Caki2 (cell line): ENCODE measurements around the gene GABRR1. TPM values are rescaled to one million over a fixed set of nuclear protein-coding genes. Genes with fewer than 3 reads are reported as not detected.
A peak's percentile ranks its signal among the peaks of the same experiment; 100 is the strongest.
"Not testable (repeated sequence)": the region's sequence is repeated elsewhere in the genome, so short reads cannot be mapped to it uniquely, and the experiment has no call there.

Experiments
- DNase-seq: peaks from one replicate; pipeline ENCODE4 v3.0.0-alpha.2; 2015; ENCODE audit warnings: low read depth
- in situ Hi-C: cut with HindIII; loops from 2 replicates; pipeline ENCODE4 v1.10.0; 2016; ENCODE audit warnings: low sequenced_read_pairs, low pct_unique_long_range_greater_than_20kb, mixed read lengths
- total RNA-seq: library from RNA; depleted of rRNA; stranded (reverse); fragments of >200 nt; shearing (Covaris generic); gene quantifications from 2 replicates; pipeline ENCODE4 v1.2.3, GENCODE V29; 2014; ENCODE audit warnings: low replicate concordance; rRNA removed

The GABRR1 gene
- 0.61 TPM in 1 of 2 replicates, not detected in the other for total RNA-seq

- no peak for DNase-seq
- in situ Hi-C loops = no loop called here
Observed at GRCh38 chr6:89217299-89217910, at the start of gene GABRR1. GABRR1 (minus strand) TSS chr6:89217358; CDS start chr6:89217322, 36 bp downstream.

- in situ Hi-C loops = no loop called here
- DNase-seq = no peak
Observed at GRCh38 chr6:89264296-89264695, 47.1 kb upstream of the GABRR1 start.

GRCh38 chr6:89260832-89261231 is 43.7 kb upstream of the GABRR1 start:
- no peak for DNase-seq
- in situ Hi-C loops = no loop called here

DNA sequence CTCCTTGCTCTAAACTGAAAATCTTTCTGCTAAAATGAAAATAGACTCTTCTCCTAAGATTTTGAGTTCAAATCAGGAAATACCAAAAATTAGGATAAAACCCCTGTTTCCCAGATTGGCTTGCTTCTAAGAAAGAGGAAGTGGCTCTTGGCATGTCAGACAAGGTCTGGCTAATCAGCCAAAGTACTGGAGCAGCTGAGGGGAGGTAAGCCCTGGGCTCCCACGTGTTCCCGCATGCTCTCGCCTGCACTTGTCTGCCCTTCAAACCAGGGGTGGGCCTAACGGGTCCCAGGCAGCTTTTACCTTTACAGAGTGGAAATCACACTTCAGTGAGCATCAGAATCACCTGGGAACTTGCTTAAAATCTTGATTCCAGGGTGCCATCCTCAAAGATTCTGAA is 43.2 kb upstream of the GABRR1 start:
- DNase-seq = no peak
- in situ Hi-C loops = no loop called here

DNA sequence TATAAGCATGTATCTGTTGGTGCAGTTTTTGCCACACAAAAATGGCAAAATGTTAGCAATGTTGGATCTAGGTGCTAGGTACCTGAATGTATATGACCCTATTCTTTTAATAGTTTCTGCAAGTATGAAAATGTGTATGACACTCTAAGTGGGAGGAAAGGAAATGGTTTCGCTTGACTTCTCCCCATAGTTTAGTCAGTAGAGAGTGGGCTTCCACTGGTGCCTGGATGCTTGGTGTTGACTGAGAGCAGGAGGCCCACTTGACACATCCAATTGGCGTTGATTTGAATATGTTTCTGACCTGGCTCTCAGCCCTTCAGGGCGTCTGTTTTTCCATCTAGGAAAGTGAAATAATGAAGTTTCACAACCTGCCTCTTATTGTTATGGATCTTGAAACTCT is 41.8 kb upstream of the GABRR1 start:
- in situ Hi-C loops = no loop called here
- DNase-seq = no peak

DNA sequence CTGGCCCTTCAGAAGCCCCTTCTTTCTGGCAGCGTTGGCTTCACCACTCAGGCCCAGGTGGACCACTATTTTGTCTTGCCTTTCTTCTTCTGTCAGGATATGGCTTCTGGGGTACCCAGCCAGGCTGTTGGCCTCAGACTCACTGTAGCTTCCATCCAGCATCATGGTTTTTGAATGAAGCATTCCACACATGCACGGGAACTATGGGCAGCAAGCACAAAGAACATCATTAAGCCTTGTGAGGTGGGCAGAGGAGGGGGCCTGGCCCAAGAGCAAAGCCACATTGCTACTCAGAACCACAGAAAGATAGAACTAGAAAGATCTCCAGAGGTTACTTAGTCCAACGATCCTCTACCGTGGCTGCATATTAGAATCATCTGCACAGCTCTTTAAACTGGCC is 40.6 kb upstream of the GABRR1 start:
- DNase-seq = no peak
- in situ Hi-C loops = no loop called here

- in situ Hi-C loops = no loop called here
- DNase-seq = no peak
Observed at GRCh38 chr6:89257346-89257745, 40.2 kb upstream of the GABRR1 start.

DNA sequence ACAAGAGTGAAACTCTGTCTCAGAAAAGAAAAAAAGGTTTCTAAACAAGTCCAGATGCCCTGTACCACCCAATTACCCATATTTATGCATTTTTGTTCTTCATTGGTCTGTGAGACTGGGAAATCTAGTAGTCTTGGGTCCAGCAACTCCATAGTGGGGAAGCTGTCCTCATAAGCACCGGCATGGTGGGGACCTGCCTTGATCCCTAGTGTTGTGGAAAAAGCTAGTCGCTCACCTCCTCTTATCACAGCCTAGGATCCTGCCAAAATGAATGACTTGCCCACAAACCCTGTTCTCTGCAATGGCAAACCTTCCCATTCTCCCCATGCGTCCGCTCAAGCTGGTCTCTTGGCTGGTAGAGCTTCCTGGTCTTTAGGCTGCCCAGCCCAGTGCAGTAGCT is 38.3 kb upstream of the GABRR1 start:
- no peak for DNase-seq
- in situ Hi-C loops = no loop called here

DNA sequence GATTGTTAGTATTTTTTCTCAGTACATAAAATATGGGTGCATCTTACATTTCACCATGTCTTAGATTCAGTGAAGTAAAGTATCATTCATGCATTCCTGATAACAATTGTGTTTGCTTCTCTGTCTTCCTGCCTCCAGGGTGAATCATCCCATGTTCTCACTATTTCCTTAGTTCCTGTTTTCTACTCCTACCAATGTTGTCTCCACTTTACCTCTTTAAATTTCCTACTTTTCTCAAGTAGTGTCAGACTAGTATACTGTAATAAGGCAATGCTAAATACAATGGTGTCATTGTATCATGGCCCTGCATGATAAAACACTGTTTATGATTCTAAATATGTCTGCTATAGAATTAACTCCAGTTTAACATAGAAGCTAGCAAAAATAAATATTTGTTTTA is 37.4 kb upstream of the GABRR1 start:
- no peak for DNase-seq
- in situ Hi-C loops = no loop called here

DNA sequence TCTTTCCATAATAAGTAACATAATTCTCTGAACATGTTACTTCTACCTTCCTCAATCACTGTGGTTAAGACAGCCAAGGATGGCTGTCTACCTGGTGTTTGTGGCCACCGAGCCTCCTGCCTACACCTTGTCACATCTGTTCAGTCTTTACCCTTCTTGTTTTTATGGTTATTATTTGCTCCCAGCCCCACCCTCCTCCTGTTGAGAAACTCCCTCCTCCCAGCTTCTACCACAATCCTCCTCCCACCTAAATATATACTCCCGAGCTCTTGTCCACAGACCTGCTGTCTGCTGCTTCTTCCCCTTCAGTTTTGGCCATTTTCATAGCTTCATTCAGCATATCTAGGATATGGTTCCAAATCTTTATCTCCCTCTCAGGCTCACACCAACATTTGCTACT is 35.7 kb upstream of the GABRR1 start:
- in situ Hi-C loops = no loop called here
- no peak for DNase-seq

- no peak for DNase-seq
- in situ Hi-C loops = no loop called here
Observed at GRCh38 chr6:89251976-89252375, 34.8 kb upstream of the GABRR1 start.

GRCh38 chr6:89251170-89251569 is 34.0 kb upstream of the GABRR1 start:
- DNase-seq = no peak
- in situ Hi-C loops = no loop called here

- DNase-seq = no peak
- in situ Hi-C loops = no loop called here
Observed at GRCh38 chr6:89250239-89250638, 33.1 kb upstream of the GABRR1 start.

DNA sequence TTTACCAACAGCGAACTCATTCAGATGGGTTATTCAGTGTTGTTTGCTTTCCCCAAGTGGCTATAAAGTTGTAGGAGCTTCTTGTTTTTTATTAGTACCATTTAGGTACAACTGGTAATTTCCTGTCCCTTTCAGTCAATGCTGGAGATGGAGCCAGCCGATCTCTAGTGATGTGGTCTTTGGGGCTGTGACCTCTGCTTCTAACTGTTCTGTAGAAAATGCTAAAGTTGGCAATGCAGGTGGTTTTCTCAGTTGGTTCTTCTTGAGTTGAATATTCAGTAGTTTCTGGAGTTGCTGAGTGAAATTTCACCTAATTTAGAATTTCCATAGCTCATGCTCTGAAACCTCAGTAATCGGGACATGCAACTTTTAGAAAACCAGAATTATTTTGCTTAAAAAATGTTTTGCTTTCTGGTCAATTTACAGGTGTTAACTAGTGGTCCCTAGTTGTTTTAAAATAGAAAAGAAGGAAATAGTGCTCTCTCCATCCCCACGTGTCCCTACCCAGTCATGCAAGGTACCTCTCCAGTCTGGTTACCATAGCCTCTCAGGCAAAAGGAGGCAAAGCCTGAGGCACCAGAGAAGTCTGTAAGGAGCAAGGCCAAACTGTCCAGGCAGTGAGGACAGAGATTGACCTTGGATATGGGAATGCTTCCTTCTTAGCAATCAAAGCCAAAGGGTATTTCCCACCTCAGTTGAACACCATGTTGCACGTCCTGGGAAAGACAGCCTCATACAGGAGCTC is 27.3 kb upstream of the GABRR1 start:
- DNase-seq = no peak
- in situ Hi-C loops = no loop called here

DNA sequence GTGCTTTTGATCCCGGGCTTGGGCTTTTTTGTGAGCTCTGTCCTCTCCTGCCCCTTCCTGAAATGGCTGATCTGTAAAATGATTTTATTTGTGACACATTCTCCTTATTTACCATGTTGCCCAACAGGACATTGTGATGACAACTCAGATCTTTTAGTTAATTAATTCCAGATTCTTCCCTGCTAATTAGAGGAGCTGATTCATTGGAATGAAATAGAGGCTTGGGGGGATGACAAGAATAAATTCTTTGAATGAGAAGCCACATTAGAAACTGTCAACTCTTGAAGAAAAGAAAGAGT is 26.1 kb upstream of the GABRR1 start:
- in situ Hi-C loops = no loop called here
- DNase-seq = no peak

DNA sequence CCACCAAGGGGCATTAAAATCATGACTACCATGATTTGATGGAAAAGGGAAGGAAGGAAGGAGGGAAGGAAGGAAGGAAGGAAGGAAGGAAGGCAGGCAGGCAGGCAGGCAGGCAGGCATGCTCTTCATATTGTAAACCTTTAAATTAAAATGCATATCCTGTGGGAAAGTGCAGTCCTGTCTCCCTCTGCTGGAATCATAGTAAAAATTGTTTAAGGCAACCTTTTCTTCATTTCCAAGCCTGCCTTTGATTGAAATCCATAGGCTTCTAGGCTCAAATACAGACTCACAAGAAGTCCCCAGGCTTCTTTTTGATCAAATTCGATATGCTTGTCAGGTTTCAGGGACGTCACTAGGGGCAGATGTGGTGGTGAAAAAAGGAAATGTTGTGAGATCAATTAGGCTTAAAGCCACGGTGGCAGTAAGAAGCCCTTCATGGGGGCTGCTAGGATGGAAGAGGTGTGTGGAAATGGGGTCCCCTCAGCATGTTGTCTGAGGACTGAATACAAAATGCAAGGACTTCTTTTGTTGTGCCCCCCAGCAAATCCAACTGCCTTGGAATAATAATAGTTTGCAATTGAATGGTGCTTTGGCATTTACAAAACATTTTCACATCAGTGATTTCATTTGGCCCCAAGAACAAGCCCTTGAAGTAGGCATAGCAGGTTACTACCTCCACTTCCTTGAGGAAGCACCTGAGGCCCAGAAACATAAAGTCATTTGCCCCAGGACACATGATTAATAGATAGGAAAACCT is 25.6 kb upstream of the GABRR1 start:
- in situ Hi-C loops = no loop called here
- DNase-seq = peak; percentile 34

- in situ Hi-C loops = no loop called here
- no peak for DNase-seq
Observed at GRCh38 chr6:89239338-89239737, 22.2 kb upstream of the GABRR1 start.

DNA sequence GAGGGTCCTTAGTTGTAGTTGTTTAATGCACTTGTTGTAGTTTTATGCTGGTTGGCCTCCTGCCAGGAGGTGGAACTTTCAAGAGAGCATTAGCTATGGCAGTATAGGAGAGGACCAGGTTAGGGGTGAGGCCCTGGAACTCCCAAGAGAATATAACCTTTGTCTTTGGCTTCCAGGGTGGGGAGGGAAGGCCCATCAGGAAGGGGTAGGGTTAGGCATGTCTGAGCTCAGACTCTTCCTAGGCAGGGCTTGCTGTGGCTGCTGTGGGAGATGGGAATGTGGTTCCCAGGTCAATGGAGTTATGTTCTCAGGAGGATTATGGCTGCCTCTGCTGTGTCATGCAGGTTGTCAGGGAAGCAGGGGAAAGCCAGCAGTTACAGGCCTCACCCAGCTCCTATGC is 20.0 kb upstream of the GABRR1 start:
- in situ Hi-C loops = no loop called here

DNA sequence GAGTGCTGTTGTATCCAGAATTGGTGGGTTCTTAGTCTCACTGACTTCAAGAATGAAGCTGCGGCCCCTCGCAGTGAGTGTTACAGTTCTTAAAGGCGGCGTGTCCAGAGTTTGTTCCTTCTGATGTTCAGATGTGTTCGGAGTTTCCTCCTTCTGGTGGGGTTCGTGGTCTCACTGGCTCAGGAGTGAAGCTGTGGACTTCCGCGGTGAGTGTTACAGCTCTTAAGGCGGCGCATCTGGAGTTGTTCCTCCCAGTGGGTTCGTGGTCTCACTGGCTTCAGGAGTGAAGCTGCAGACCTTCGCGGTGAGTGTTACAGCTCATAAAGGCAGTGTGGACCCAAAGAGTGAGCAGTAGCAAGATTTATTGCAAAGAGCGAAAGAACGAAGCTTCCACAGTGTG is 16.4 kb upstream of the GABRR1 start:
- DNase-seq, in situ Hi-C loops: not testable (repeated sequence)

More for the DNA sequence above, 20.0 kb upstream of the GABRR1 start:
- no peak for DNase-seq

DNA sequence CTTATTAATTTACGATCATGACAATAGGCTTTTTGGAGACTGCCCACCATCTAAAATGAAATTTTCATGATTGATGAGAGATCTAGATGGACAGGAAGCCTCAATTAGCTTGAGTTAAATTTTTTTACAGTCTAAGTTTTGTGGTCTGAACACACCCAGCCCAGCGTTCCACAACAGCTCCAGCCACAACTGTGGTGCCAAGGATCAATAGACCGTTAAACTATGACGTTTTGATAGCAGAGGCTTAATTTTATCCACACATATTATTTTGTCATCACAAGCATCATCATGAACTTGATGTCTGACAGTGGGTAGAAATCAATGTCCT is 5.5 kb upstream of the GABRR1 start:
- DNase-seq = no peak
- in situ Hi-C loops = no loop called here
